Measurements from ENCODE around the gene WNT8B.

DNA sequence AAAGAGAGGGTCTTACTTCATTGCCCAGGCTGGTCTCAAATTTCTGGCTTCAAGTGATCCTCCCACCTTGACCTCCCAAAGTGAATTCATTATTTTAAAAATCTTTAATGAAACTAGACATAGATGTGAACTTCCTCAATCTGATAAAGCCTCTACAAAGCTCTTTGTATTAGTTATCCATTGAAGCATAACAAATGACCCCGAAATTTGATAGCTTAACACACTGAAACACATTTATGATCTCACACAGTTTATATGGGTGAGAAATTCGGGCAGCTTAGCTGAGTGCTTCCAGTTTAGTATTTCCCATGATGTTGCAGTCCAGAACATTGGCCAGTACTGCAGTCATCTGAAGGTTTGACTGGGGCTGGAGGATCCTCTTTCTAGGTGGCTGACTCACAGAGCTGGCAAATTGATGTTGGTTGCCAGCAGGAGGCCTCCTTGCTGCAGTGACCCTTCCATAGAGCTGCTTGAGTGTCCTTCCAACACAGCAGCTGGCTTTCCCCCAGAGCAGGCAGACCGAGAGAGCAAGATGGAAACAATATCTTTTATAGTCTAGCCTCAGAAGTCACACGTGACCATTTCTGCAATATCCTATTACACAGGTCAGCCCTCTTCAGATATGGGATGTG is 16.6 kb upstream of the WNT8B start:
- TF ChIP-seq, protein P1, sequence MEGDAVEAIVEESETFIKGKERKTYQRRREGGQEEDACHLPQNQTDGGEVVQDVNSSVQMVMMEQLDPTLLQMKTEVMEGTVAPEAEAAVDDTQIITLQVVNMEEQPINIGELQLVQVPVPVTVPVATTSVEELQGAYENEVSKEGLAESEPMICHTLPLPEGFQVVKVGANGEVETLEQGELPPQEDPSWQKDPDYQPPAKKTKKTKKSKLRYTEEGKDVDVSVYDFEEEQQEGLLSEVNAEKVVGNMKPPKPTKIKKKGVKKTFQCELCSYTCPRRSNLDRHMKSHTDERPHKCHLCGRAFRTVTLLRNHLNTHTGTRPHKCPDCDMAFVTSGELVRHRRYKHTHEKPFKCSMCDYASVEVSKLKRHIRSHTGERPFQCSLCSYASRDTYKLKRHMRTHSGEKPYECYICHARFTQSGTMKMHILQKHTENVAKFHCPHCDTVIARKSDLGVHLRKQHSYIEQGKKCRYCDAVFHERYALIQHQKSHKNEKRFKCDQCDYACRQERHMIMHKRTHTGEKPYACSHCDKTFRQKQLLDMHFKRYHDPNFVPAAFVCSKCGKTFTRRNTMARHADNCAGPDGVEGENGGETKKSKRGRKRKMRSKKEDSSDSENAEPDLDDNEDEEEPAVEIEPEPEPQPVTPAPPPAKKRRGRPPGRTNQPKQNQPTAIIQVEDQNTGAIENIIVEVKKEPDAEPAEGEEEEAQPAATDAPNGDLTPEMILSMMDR (IDR thresholded peaks at IDR 0.05), result no peak
- no peak for TF ChIP-seq POLR2A (IDR thresholded peaks at IDR 0.05)
